H1 (cell line): ENCODE results near the gene OLFML2B. TPM values are rescaled to one million over a fixed set of nuclear protein-coding genes. Genes with fewer than 3 reads are reported as not detected.

Experiments used
- polyA plus RNA-seq, 7 experiments: library from polyadenylated mRNA; depleted of rRNA in 3 of 7; stranded (reverse) in 5 of 7; unstranded in 2 of 7; fragments of >200 nt in 5 of 7; fragments of 200-250 nt in 2 of 7; gene quantifications; 1 replicate in 5 of 7; 2 replicates in 1 of 7; 4 replicates in 1 of 7; pipeline versions ENCODE4 v1.2.1 to v1.2.3, GENCODE V29; 2011 to 2013; ENCODE audit warnings: missing spikeins in 2 of 7, mixed read lengths in 2 of 7
- total RNA-seq: library from RNA; stranded (reverse); fragmentation: NEBNext Ultra II Directional; extraction: Animal tissue kit (Norgen Biotek cat#: 25700); gene quantifications from 2 replicates; pipeline ENCODE4 v1.2.1, GENCODE V29; 2021

Gene OLFML2B
- total and polyA plus RNA-seq, 2 of the 8 experiments (the other 6 are each of a cell fraction or from before 2014, with no cell fraction given), result 6.5 to 10.4 TPM

Other genes with a start within 250 kb of the OLFML2B start
- gene NOS1AP, start 45.8 kb upstream of the OLFML2B start, total RNA-seq, result 11.4 and 12.1 TPM in 2 replicates
- 2.4 and 4.9 TPM in 2 replicates for gene NOS1AP, start 45.8 kb upstream of the OLFML2B start, polyA plus RNA-seq (2011; rRNA removed)